Erythroblast (primary cell): ENCODE results near the gene HAGHL.

Source experiments
- GATA1 ChIP-seq: IDR thresholded peaks from 2 replicates; pipeline ENCODE4 v1.6.1; 2011; ENCODE audit warnings: low read depth, mild to moderate bottlenecking, control low read depth, low read length, moderate library complexity
- POLR2A ChIP-seq: IDR thresholded peaks from 2 replicates; pipeline ENCODE4 v1.6.1; 2011; ENCODE audit warnings: mild to moderate bottlenecking, low read length

DNA sequence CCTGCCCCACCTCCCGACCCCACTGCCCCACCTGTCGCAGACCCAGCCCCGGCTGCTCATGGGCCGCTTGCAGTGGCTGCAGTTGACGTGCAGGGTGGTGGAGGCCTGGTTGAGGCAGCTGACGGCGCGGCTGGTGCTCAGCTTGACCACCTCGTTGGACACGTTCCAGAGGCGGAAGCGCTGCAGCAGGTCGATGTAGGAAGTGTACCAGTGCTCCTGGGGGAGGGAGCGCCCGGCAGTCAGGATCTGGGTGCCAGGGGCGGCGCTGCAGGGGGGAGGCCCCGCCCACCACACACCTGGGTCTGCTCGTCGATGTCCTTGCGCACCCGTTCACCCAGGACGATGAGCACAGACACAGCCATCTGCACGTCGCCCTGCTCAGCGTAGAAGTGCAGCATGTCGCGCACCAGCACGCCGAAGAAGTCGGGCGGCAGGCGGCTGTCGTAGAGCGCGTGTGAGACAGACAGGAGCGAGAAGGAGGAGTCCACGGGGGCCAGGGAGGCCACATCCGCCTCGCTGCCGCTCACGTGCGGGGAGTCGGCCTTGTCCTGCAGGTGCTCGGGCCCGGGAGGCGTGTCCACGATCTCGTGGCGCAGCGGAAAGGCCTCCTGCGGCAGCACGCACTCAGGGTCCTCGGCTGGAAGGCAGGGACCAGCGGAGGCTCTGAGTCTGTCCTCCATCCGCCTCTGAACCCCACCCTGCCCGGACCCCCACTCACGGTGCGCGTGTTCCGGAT is 41.8 kb upstream of the HAGHL start:
- TF ChIP-seq POLR2A (no peak), GATA1 (no peak)
